ENCODE data around the gene B3GNT2.

- TF ChIP-seq CTCF (IDR thresholded peaks at IDR 0.05) = no peak
- TF ChIP-seq JUND (IDR thresholded peaks at IDR 0.05) = no peak
- TF ChIP-seq POLR2AphosphoS5 (IDR thresholded peaks at IDR 0.05; ENCODE audit: low read depth, low read length) = no peak
- no peak for TF ChIP-seq USF2 (IDR thresholded peaks at IDR 0.05; ENCODE audit: borderline replicate concordance, low read depth, low read length)
- TF ChIP-seq EP300 (IDR thresholded peaks at IDR 0.05; ENCODE audit: borderline replicate concordance in 1 of 2, low read depth in 1 of 2, low read length in 1 of 2) = no peak
Measured at GRCh38 chr2:62224976-62225375, 29.1 kb downstream of the B3GNT2 start.
